Measurements from ENCODE around the gene CADM2. TPM values are rescaled to one million over a fixed set of nuclear protein-coding genes. Genes with fewer than 3 reads are reported as not detected.
"Not testable (repeated sequence)": the region's sequence is repeated elsewhere in the genome, so short reads cannot be mapped to it uniquely, and the experiment has no call there.

CADM2 gene
- total RNA-seq, 1 donor from 2014 or later = 4.2 TPM

GRCh38 chr3:85930718-85931117 is 971.9 kb downstream of the CADM2 start:
- H3K27ac ChIP-seq (ENCODE audit: low read depth, low read length) = no peak overlapping the region
- H3K27me3 ChIP-seq (ENCODE audit: control insufficient read depth in 3 of 3, insufficient read depth in 3 of 3, low read length in 3 of 3) = no peaks in the 10 kb centered on the region
- no peak overlapping the region for H3K9ac ChIP-seq (ENCODE audit: low read depth in 1 of 3, low read length in 3 of 3)
- no peak overlapping the region for H3K4me3 ChIP-seq (ENCODE audit: low read length in 3 of 3)
- no peaks in the 10 kb centered on the region for H3K9me3 ChIP-seq (ENCODE audit: control insufficient read depth in 3 of 3, low read length in 3 of 3)
- H3K4me1 ChIP-seq (ENCODE audit: control insufficient read depth in 3 of 3, insufficient read depth in 3 of 3, low read length in 3 of 3) = no peaks in the 10 kb centered on the region
- H3K36me3 ChIP-seq (ENCODE audit: control insufficient read depth in 3 of 3, insufficient read depth in 3 of 3, low read length in 3 of 3) = no peaks in the 10 kb centered on the region

GRCh38 chr3:85933326-85933725 is 974.5 kb downstream of the CADM2 start:
- H3K27me3 ChIP-seq (ENCODE audit: control insufficient read depth in 3 of 3, insufficient read depth in 3 of 3, low read length in 3 of 3) = no peaks in the 10 kb centered on the region
- no peaks in the 10 kb centered on the region for H3K4me1 ChIP-seq (ENCODE audit: control insufficient read depth in 3 of 3, insufficient read depth in 3 of 3, low read length in 3 of 3)
- no peaks in the 10 kb centered on the region for H3K36me3 ChIP-seq (ENCODE audit: control insufficient read depth in 3 of 3, insufficient read depth in 3 of 3, low read length in 3 of 3)
- H3K4me3 ChIP-seq (ENCODE audit: low read length in 3 of 3) = no peak overlapping the region
- no peaks in the 10 kb centered on the region for H3K9me3 ChIP-seq (ENCODE audit: control insufficient read depth in 3 of 3, low read length in 3 of 3)
- no peak overlapping the region for H3K27ac ChIP-seq (ENCODE audit: low read depth, low read length)
- no peak overlapping the region for H3K9ac ChIP-seq (ENCODE audit: low read depth in 1 of 3, low read length in 3 of 3)

- no peak overlapping the region for H3K9ac ChIP-seq (ENCODE audit: low read depth in 1 of 3, low read length in 3 of 3)
- H3K27me3 ChIP-seq (ENCODE audit: control insufficient read depth in 3 of 3, insufficient read depth in 3 of 3, low read length in 3 of 3) = no peaks in the 10 kb centered on the region
- H3K36me3 ChIP-seq (ENCODE audit: control insufficient read depth in 3 of 3, insufficient read depth in 3 of 3, low read length in 3 of 3) = no peaks in the 10 kb centered on the region
- H3K4me1 ChIP-seq (ENCODE audit: control insufficient read depth in 3 of 3, insufficient read depth in 3 of 3, low read length in 3 of 3) = no peaks in the 10 kb centered on the region
- H3K4me3 ChIP-seq (ENCODE audit: low read length in 3 of 3) = no peak overlapping the region
- no peak overlapping the region for H3K27ac ChIP-seq (ENCODE audit: low read depth, low read length)
- H3K9me3 ChIP-seq (ENCODE audit: control insufficient read depth in 3 of 3, low read length in 3 of 3) = no peaks in the 10 kb centered on the region
Observed at GRCh38 chr3:85935171-85935570, 976.4 kb downstream of the CADM2 start.

DNA sequence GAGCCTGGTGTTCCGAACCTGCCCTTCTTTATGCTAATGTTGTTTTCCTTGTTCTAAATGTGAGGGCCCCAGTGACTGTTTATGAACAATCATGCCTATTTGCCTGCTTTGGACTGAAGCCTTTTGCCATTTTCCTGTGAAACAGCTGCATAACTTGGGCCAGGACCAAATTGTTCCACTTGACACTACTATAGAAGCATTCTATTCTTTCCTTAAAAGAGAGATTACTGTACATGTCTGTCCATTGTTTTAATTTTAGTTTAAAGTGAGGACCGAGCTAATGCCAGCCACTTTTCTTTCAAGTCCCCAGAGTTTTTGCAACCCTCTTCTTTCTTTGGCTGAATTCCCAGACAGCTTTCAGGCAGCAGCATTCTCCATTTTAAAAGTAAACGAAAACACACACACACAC is 980.3 kb downstream of the CADM2 start:
- Histone ChIP-seq H3K27ac (ENCODE audit: low read depth, low read length) (no peak overlapping the region), H3K9ac (ENCODE audit: low read depth in 1 of 3, low read length in 3 of 3) (no peak overlapping the region), H3K36me3 (ENCODE audit: control insufficient read depth in 3 of 3, insufficient read depth in 3 of 3, low read length in 3 of 3) (no peaks in the 10 kb centered on the region), H3K27me3 (ENCODE audit: control insufficient read depth in 3 of 3, insufficient read depth in 3 of 3, low read length in 3 of 3) (no peaks in the 10 kb centered on the region), H3K9me3 (ENCODE audit: control insufficient read depth in 3 of 3, low read length in 3 of 3) (peaks cover 0 to 2% (median 0%) of the 10 kb centered on the region in 3 donors), H3K4me3 (ENCODE audit: low read length in 3 of 3) (no peak overlapping the region), H3K4me1 (ENCODE audit: control insufficient read depth in 3 of 3, insufficient read depth in 3 of 3, low read length in 3 of 3) (no peaks in the 10 kb centered on the region)

DNA sequence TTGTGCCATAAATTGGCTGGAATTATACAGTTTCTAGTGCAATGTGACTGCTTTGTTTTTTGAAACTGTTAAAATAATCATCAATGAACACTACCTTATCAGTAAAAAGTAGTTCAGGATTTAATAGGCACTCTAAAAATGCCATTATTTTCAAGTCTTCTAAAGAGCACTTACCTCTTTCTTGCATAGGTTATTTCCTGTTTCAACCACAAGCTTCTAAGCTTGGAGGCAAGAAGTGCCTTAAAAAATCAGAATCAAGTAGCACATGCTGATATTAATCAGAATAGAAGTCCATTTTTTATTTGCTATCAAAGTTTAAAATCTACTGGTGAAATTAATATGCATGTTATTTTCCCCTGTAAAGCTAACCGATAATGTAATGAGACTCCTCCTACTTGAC is 991.6 kb downstream of the CADM2 start:
- Histone ChIP-seq H3K27me3 (ENCODE audit: control insufficient read depth in 3 of 3, insufficient read depth in 3 of 3, low read length in 3 of 3) (no peaks in the 10 kb centered on the region), H3K27ac (ENCODE audit: low read depth, low read length) (no peak overlapping the region), H3K4me3 (ENCODE audit: low read length in 3 of 3) (no peak overlapping the region), H3K9me3 (ENCODE audit: control insufficient read depth in 3 of 3, low read length in 3 of 3) (no peaks in the 10 kb centered on the region), H3K4me1 (ENCODE audit: control insufficient read depth in 3 of 3, insufficient read depth in 3 of 3, low read length in 3 of 3) (no peaks in the 10 kb centered on the region), H3K36me3 (ENCODE audit: control insufficient read depth in 3 of 3, insufficient read depth in 3 of 3, low read length in 3 of 3) (no peaks in the 10 kb centered on the region), H3K9ac (ENCODE audit: low read depth in 1 of 3, low read length in 3 of 3) (no peak overlapping the region)

GRCh38 chr3:85960793-85961192 is 1002.0 kb downstream of the CADM2 start:
- H3K9ac ChIP-seq (ENCODE audit: low read depth in 1 of 3, low read length in 3 of 3) = no peak overlapping the region
- H3K27ac ChIP-seq (ENCODE audit: low read depth, low read length) = no peak overlapping the region
- H3K27me3 ChIP-seq (ENCODE audit: control insufficient read depth in 3 of 3, insufficient read depth in 3 of 3, low read length in 3 of 3) = no peaks in the 10 kb centered on the region
- H3K4me1 ChIP-seq (ENCODE audit: control insufficient read depth in 3 of 3, insufficient read depth in 3 of 3, low read length in 3 of 3) = no peaks in the 10 kb centered on the region
- no peak overlapping the region for H3K4me3 ChIP-seq (ENCODE audit: low read length in 3 of 3)
- no peaks in the 10 kb centered on the region for H3K36me3 ChIP-seq (ENCODE audit: control insufficient read depth in 3 of 3, insufficient read depth in 3 of 3, low read length in 3 of 3)
- H3K9me3 ChIP-seq (ENCODE audit: control insufficient read depth in 3 of 3, low read length in 3 of 3) = no peaks in the 10 kb centered on the region

DNA sequence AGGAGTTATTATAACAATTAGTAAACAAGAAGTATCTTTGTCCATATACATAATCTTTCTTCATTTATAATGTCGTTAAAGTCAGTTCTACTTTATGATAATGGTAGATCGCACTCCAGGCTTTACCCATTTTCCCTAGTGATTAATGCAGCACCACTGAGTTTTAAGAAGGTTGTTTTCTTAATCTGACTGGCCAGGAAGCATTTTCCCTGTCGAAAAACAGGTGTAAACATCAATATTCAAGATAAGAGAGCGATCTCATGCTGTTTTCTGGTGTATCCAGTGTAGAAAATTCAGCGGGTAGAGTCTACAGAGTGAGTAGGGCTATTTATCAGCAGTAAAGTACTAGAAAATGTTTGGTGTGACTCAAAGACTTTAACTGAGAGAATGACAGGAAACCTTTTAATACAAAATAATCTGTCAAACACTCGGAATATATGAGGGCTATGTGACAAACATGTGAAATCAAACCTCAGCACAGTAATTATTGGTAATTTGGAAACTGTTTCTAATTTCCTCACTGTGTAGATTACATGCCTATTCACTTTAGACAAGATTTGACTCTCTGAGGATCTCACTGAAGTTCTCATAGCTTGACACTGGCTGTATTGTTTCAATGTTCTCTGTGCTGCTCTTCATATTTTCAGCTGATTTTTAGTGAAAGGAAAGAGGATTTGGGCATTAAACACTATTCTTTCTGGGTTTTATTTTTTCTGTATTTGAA is 1019.0 kb downstream of the CADM2 start:
- Histone ChIP-seq H3K4me3 (ENCODE audit: low read length in 3 of 3) (no peak overlapping the region), H3K9me3 (ENCODE audit: control insufficient read depth in 3 of 3, low read length in 3 of 3) (no peaks in the 10 kb centered on the region), H3K4me1 (ENCODE audit: control insufficient read depth in 3 of 3, insufficient read depth in 3 of 3, low read length in 3 of 3) (no peaks in the 10 kb centered on the region), H3K9ac (ENCODE audit: low read depth in 1 of 3, low read length in 3 of 3) (no peak overlapping the region), H3K36me3 (ENCODE audit: control insufficient read depth in 3 of 3, insufficient read depth in 3 of 3, low read length in 3 of 3) (no peaks in the 10 kb centered on the region), H3K27me3 (ENCODE audit: control insufficient read depth in 3 of 3, insufficient read depth in 3 of 3, low read length in 3 of 3) (no peaks in the 10 kb centered on the region), H3K27ac (ENCODE audit: low read depth, low read length) (no peak overlapping the region)

DNA sequence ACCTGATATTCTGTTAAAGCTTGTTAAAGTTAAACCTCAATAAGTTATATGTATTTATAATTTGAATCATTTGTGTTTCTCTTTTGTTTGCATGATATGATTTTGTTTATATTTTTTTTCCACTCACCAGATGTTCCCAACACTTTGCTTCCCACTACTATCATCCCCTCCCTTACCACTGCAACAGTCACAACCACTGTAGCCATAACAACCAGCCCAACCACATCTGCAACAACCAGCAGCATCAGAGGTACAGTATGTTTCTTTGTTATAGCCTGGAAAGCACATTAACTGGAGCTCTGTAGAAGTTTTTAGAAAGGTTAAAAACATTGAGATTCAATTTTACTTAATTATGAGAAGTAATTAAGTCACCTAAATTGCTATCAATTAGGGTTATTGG is 1020.2 kb downstream of the CADM2 start:
- Histone ChIP-seq H3K27me3 (ENCODE audit: control insufficient read depth in 3 of 3, insufficient read depth in 3 of 3, low read length in 3 of 3) (no peaks in the 10 kb centered on the region), H3K9me3 (ENCODE audit: control insufficient read depth in 3 of 3, low read length in 3 of 3) (no peaks in the 10 kb centered on the region), H3K9ac (ENCODE audit: low read depth in 1 of 3, low read length in 3 of 3) (no peak overlapping the region), H3K36me3 (ENCODE audit: control insufficient read depth in 3 of 3, insufficient read depth in 3 of 3, low read length in 3 of 3) (no peaks in the 10 kb centered on the region), H3K27ac (ENCODE audit: low read depth, low read length) (no peak overlapping the region), H3K4me3 (ENCODE audit: low read length in 3 of 3) (no peak overlapping the region), H3K4me1 (ENCODE audit: control insufficient read depth in 3 of 3, insufficient read depth in 3 of 3, low read length in 3 of 3) (no peaks in the 10 kb centered on the region)

GRCh38 chr3:85989581-85989980 is 1030.8 kb downstream of the CADM2 start:
- H3K9ac ChIP-seq (ENCODE audit: low read depth in 1 of 3, low read length in 3 of 3); H3K36me3 ChIP-seq (ENCODE audit: control insufficient read depth in 3 of 3, insufficient read depth in 3 of 3, low read length in 3 of 3); H3K4me1 ChIP-seq (ENCODE audit: control insufficient read depth in 3 of 3, insufficient read depth in 3 of 3, low read length in 3 of 3); H3K27me3 ChIP-seq (ENCODE audit: control insufficient read depth in 3 of 3, insufficient read depth in 3 of 3, low read length in 3 of 3); H3K4me3 ChIP-seq (ENCODE audit: low read length in 3 of 3); H3K27ac ChIP-seq (ENCODE audit: low read depth, low read length); H3K9me3 ChIP-seq (ENCODE audit: control insufficient read depth in 3 of 3, low read length in 3 of 3): not testable (repeated sequence)

GRCh38 chr3:86029590-86029989 is 1070.8 kb downstream of the CADM2 start:
- Histone ChIP-seq H3K27me3 (ENCODE audit: control insufficient read depth in 3 of 3, insufficient read depth in 3 of 3, low read length in 3 of 3) (no peaks in the 10 kb centered on the region), H3K4me3 (ENCODE audit: low read length in 3 of 3) (no peak overlapping the region), H3K9me3 (ENCODE audit: control insufficient read depth in 3 of 3, low read length in 3 of 3) (no peaks in the 10 kb centered on the region), H3K9ac (ENCODE audit: low read depth in 1 of 3, low read length in 3 of 3) (no peak overlapping the region), H3K36me3 (ENCODE audit: control insufficient read depth in 3 of 3, insufficient read depth in 3 of 3, low read length in 3 of 3) (no peaks in the 10 kb centered on the region), H3K27ac (ENCODE audit: low read depth, low read length) (no peak overlapping the region), H3K4me1 (ENCODE audit: control insufficient read depth in 3 of 3, insufficient read depth in 3 of 3, low read length in 3 of 3) (no peaks in the 10 kb centered on the region)
